HepG2 (cell line): ENCODE measurements around the gene SLC38A3. TPM values are rescaled to one million over a fixed set of nuclear protein-coding genes. Genes with fewer than 3 reads are reported as not detected.

ENCODE experiments used
- AGO1 ChIP-seq: fragments of 200-400 bp; formaldehyde crosslinking; IDR thresholded peaks from 2 replicates; pipeline ENCODE4 v1.6.1; 2017; ENCODE audit warnings: mild to moderate bottlenecking, low read depth, low read length, moderate library complexity; ENCODE audit not compliant: poor library complexity, severe bottlenecking
- HMG20A ChIP-seq: IDR thresholded peaks from 2 replicates; pipeline ENCODE4 v1.6.1; 2016; ENCODE audit warnings: borderline replicate concordance
- KDM3A ChIP-seq: IDR thresholded peaks from 2 replicates; pipeline ENCODE4 v1.6.1; 2018; ENCODE audit warnings: low read depth, missing compliant biosample characterization
- KDM4B ChIP-seq: sonication (generic); formaldehyde crosslinking; IDR thresholded peaks from 2 replicates; pipeline ENCODE4 v1.4.0; 2020; ENCODE audit warnings: missing genetic modification reagents
- PPARG ChIP-seq: conservative IDR thresholded peaks from 2 replicates; pipeline ENCODE4 v1.6.1; 2016; ENCODE audit warnings: missing biosample characterization, missing genetic modification reagents
- RORA ChIP-seq: sonication (generic); formaldehyde crosslinking; IDR thresholded peaks from 2 replicates; pipeline ENCODE4 v1.5.0; 2020; ENCODE audit warnings: mild to moderate bottlenecking, missing genetic modification reagents, moderate library complexity
- ZBTB39 ChIP-seq: sonication (generic); formaldehyde crosslinking; IDR thresholded peaks from 2 replicates; pipeline ENCODE4 v1.5.0; 2020; ENCODE audit warnings: missing genetic modification reagents
- ZBTB7A ChIP-seq: sonication (generic); formaldehyde crosslinking; IDR thresholded peaks from 2 replicates; pipeline ENCODE4 v1.8.0; 2022; ENCODE audit warnings: mild to moderate bottlenecking, missing genetic modification reagents
- ZNF121 ChIP-seq: sonication (generic); formaldehyde crosslinking; IDR thresholded peaks from 2 replicates; pipeline ENCODE4 v1.5.0; 2020; ENCODE audit warnings: mild to moderate bottlenecking, missing genetic modification reagents
- ZNF136 ChIP-seq: sonication (generic); formaldehyde crosslinking; IDR thresholded peaks from 2 replicates; pipeline ENCODE4 v1.8.1; 2022; ENCODE audit warnings: low read depth, mild to moderate bottlenecking, moderate library complexity, missing genetic modification reagents
- ZNF17 ChIP-seq: sonication (generic); formaldehyde crosslinking; IDR thresholded peaks from 2 replicates; pipeline ENCODE4 v1.5.0; 2020; ENCODE audit warnings: mild to moderate bottlenecking, missing genetic modification reagents
- ZNF230 ChIP-seq: sonication (generic); formaldehyde crosslinking; IDR thresholded peaks from 2 replicates; pipeline ENCODE4 v1.4.0; 2020; ENCODE audit warnings: mild to moderate bottlenecking, missing genetic modification reagents
- ZNF275 ChIP-seq: sonication (generic); formaldehyde crosslinking; IDR thresholded peaks from 2 replicates; pipeline ENCODE4 v1.8.0; 2022; ENCODE audit warnings: missing genetic modification reagents, mild to moderate bottlenecking, inconsistent platforms, borderline replicate concordance
- ZNF543 ChIP-seq: sonication (generic); formaldehyde crosslinking; IDR thresholded peaks from 2 replicates; pipeline ENCODE4 v1.4.0; 2020; ENCODE audit warnings: mild to moderate bottlenecking, missing genetic modification reagents
- ZNF747 ChIP-seq: sonication (generic); formaldehyde crosslinking; IDR thresholded peaks from 2 replicates; pipeline ENCODE4 v1.8.1; 2023; ENCODE audit warnings: missing genetic modification reagents, mild to moderate bottlenecking, borderline replicate concordance
- ZSCAN5A ChIP-seq: sonication (generic); formaldehyde crosslinking; IDR thresholded peaks from 2 replicates; pipeline ENCODE4 v1.8.0; 2022; ENCODE audit warnings: mild to moderate bottlenecking, missing genetic modification reagents, borderline replicate concordance
- polyA plus RNA-seq, 8 experiments: library from polyadenylated mRNA; depleted of rRNA in 3 of 8; stranded (reverse) in 7 of 8; unstranded in 1 of 8; fragments of >200 nt; fragmentation: Illumina TruSeq in 4 of 8; extraction: Trizol in 4 of 8; gene quantifications; 2 replicates each; pipeline versions ENCODE4 v1.2.1 to v1.2.3, GENCODE V29; 2011 to 2016; ENCODE audit warnings: low read depth in 4 of 8, missing spikeins in 1 of 8, mixed read lengths in 1 of 8; ENCODE audit not compliant: insufficient read depth in 1 of 8
- total RNA-seq, 5 experiments: library from RNA; depleted of rRNA; stranded (reverse); fragments of >200 nt; fragmentation: Illumina TruSeq; extraction: Trizol; gene quantifications; 2 replicates each; pipeline ENCODE4 v1.2.3, GENCODE V29; 2016; ENCODE audit warnings: low read depth in 1 of 5
- TF ChIP-seq, protein P1 (sequence below): sonication (generic); formaldehyde crosslinking; IDR thresholded peaks from 2 replicates; pipeline ENCODE4 v1.4.0; 2020; ENCODE audit warnings: mild to moderate bottlenecking, missing genetic modification reagents
- TF ChIP-seq, protein P2 (sequence below): sonication (generic); formaldehyde crosslinking; IDR thresholded peaks from 2 replicates; pipeline ENCODE4 v1.5.1; 2020; ENCODE audit warnings: missing genetic modification reagents, mild to moderate bottlenecking, borderline replicate concordance

Gene SLC38A3
- total and polyA plus RNA-seq, 2 of the 13 experiments (the other 11 are each of a cell fraction or from before 2014, with no cell fraction given), result 29.8 to 164 TPM

DNA sequence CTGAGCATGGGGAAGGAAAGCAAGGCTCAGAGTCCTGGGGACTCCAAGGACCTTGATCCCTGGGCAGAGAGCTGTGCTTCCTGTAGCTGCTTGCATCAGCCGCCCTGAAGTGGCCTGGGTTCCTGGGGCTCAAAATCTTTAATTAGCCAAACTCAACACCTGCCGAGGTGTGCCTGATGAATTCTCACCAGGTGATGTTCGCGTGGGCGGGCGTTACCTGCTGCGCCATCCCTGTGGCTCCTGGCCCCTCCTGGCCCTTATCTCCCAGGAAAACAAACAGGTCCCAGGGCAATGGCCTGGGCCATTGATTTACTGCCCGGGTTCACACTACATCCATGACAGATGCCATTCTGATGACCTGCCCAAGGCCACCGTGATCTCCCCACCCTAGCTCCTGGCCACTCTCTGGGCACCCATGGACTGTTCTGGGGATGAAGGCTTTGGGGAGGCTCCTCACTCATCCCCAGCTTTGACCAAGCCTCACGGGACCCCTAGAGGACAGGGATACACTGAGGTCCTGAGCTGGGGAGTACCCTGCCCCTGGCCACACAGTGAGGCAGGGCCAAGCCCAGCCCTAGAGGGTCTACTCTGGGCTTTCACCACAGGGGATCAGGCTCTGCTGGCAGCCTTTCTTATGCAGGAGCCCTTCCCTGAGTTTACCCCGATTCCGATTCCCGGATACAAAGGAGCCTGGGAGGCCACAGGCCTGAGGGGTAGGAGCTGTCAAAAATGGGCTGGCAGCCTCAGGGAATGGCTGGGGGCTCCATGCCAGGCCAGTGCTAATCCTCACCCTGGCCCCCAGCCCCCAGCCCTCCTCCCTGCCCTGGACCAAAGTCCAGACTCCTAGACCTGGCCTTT lies 5.7 kb downstream of the SLC38A3 start (continued):
- TF ChIP-seq, protein P1, sequence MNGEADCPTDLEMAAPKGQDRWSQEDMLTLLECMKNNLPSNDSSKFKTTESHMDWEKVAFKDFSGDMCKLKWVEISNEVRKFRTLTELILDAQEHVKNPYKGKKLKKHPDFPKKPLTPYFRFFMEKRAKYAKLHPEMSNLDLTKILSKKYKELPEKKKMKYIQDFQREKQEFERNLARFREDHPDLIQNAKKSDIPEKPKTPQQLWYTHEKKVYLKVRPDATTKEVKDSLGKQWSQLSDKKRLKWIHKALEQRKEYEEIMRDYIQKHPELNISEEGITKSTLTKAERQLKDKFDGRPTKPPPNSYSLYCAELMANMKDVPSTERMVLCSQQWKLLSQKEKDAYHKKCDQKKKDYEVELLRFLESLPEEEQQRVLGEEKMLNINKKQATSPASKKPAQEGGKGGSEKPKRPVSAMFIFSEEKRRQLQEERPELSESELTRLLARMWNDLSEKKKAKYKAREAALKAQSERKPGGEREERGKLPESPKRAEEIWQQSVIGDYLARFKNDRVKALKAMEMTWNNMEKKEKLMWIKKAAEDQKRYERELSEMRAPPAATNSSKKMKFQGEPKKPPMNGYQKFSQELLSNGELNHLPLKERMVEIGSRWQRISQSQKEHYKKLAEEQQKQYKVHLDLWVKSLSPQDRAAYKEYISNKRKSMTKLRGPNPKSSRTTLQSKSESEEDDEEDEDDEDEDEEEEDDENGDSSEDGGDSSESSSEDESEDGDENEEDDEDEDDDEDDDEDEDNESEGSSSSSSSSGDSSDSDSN, result no peak; the same call in 1 of the 2 replicates
- no peak for TF ChIP-seq ZBTB39 (CRISPR knock-in tag)
- TF ChIP-seq ZNF543 (CRISPR knock-in tag), result peak; percentile 47
- no peak; the same call in 1 of the 2 replicates for TF ChIP-seq ZNF275 (CRISPR knock-in tag)
- TF ChIP-seq HMG20A (CRISPR knock-in tag), result peak; percentile 69; the same call in 1 of the 2 replicates
- TF ChIP-seq AGO1, result no peak
- TF ChIP-seq KDM4B (CRISPR knock-in tag), result no peak
- no peak; the same call in 1 of the 2 replicates for TF ChIP-seq KDM3A (CRISPR knock-in tag)
- TF ChIP-seq PPARG (CRISPR knock-in tag), result peak; percentile 70; the same call in 1 of the 2 replicates
- TF ChIP-seq, protein P2, sequence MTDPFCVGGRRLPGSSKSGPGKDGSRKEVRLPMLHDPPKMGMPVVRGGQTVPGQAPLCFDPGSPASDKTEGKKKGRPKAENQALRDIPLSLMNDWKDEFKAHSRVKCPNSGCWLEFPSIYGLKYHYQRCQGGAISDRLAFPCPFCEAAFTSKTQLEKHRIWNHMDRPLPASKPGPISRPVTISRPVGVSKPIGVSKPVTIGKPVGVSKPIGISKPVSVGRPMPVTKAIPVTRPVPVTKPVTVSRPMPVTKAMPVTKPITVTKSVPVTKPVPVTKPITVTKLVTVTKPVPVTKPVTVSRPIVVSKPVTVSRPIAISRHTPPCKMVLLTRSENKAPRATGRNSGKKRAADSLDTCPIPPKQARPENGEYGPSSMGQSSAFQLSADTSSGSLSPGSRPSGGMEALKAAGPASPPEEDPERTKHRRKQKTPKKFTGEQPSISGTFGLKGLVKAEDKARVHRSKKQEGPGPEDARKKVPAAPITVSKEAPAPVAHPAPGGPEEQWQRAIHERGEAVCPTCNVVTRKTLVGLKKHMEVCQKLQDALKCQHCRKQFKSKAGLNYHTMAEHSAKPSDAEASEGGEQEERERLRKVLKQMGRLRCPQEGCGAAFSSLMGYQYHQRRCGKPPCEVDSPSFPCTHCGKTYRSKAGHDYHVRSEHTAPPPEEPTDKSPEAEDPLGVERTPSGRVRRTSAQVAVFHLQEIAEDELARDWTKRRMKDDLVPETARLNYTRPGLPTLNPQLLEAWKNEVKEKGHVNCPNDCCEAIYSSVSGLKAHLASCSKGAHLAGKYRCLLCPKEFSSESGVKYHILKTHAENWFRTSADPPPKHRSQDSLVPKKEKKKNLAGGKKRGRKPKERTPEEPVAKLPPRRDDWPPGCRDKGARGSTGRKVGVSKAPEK (CRISPR knock-in tag), result no peak
- no peak for TF ChIP-seq ZNF230 (CRISPR knock-in tag)
- no peak; the same call in 1 of the 2 replicates for TF ChIP-seq ZNF121 (CRISPR knock-in tag)
- TF ChIP-seq ZSCAN5A, result no peak
- no peak; the same call in 1 of the 2 replicates for TF ChIP-seq ZNF747 (CRISPR knock-in tag)
- no peak for TF ChIP-seq RORA (CRISPR knock-in tag)
- no peak for TF ChIP-seq ZNF17
- no peak; the same call in none of the 2 replicates for TF ChIP-seq ZBTB7A (CRISPR knock-in tag)
- no peak for TF ChIP-seq ZNF136 (CRISPR knock-in tag)
